Inferior parietal cortex (tissue), 1 donor: ENCODE data around the gene HDC.

Source experiments
- DNase-seq: peaks from one replicate; pipeline ENCODE4 v3.0.0-alpha.2; 2016; ENCODE audit errors: extremely low spot score

The HDC gene

DNA sequence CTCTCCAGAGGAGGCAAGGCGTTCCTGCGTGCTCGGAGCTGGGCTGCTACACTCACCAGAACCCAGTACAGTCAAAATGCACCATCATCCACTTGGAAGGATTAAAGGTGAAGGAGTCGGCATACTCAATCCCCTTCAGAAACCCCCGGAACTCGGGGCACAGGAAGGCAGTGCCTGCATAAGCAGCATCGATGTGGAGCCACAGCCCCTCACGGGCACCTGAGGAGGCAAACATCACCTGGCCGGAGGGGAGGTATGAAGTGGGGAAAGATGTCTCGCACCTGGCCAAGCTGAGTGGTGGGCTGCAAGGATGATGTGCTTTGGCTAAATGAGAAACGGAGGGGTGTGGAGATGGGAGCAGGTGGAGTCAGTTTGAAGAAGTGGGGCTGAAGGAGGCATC is 13.0 kb downstream of the HDC start:
- no peak for DNase-seq

DNA sequence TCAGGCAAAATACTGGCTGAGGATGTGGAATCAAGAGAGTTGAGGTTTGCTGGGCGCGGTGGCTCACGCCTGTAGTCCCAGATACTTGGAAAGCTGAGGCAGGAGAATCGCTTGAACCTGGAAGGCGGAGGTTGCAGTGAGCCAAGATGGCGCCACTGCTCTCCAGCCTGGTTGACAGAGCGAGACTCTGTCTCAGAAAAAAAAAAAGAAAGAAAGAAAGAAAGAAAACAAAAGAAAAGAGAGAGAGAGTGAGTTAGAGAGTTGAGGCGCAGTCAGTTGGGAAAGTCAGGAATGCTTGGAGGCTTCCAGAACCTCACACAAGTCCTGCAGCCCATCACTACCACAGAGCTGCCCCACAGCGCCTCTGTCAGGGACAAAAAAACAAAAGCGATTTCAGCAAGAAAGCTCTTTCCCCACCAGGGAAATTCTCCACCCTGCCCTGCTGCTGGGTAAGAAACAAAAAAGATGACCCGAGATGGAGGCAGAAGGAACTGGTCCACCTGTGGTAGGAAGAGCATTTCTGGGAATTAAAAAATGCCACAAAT is 13.8 kb downstream of the HDC start:
- no peak for DNase-seq

DNA sequence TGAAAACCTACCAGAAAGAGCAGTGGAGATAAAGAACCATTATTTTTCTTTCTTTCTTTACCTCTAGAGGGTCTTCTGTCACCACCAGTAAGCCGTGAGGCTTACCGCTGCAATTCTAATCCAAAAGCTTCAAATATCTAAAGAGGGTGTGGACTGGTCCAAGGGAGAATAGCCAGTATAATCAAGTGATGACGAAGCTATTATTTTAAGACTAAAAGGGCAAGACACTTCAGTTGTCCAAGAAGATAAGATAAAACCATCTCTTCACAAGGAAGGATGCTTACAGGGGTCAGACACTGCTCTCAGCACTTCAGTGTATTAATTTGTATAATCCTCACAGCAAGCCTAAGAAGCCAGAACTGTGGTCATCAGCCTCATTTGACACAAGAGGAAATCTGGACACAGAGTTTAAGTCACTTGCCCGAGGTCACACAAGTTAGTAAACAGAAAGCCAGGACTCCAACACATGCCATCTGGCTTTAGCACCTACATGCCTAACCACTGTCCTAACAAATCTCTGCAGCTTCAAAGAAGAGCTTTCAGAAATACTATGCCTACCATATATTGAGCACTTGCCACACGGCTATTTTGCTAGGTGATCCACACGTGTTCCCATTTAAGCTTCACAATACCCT is 14.6 kb downstream of the HDC start:
- DNase-seq = no peak

DNA sequence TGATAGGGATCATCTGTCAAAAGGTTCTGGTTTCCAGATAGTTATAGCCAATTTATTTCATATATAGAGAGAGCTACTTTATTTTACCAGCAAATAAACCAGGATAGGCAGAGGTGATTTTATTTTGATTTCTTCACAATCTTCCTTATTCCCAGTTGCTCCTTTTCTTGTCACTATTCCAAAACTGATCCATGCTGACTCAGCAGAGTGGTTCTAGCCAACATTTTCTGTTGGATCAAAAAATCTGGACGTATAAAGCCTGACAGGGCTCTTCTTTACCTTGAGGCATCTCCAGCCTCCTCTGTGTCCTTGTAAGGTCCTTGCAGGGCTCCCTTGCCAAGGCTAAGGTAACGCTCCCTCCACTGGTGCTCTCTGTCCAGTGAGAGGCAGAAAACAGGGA is 15.8 kb downstream of the HDC start:
- DNase-seq = no peak

DNA sequence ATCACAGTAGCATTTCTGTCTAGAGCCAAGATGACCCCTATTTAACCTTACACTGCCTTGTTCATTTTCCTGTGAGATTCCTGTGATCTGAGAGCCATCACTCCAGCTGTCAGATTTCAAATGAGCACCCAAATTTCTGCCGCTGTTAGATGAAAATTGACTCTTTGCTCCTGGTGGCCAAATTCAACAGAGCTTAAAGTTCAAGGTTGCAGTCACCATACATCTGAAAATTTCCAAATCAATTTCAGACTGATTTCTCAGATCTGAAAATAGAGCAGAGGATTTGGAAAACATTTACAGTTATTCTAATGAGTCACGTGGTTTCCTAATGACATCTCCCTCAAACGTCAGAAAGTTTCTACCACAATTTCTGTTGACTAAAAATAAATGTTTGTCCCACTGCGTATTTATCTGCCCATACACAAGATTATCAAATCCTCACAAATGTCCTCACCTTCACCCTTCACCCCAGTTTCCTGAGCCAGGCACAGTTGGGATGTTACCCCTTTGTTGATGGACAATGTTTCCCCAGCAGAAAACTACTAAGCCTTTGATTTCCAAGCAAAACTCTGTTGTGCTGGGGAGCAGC is 16.4 kb downstream of the HDC start:
- no peak for DNase-seq

DNA sequence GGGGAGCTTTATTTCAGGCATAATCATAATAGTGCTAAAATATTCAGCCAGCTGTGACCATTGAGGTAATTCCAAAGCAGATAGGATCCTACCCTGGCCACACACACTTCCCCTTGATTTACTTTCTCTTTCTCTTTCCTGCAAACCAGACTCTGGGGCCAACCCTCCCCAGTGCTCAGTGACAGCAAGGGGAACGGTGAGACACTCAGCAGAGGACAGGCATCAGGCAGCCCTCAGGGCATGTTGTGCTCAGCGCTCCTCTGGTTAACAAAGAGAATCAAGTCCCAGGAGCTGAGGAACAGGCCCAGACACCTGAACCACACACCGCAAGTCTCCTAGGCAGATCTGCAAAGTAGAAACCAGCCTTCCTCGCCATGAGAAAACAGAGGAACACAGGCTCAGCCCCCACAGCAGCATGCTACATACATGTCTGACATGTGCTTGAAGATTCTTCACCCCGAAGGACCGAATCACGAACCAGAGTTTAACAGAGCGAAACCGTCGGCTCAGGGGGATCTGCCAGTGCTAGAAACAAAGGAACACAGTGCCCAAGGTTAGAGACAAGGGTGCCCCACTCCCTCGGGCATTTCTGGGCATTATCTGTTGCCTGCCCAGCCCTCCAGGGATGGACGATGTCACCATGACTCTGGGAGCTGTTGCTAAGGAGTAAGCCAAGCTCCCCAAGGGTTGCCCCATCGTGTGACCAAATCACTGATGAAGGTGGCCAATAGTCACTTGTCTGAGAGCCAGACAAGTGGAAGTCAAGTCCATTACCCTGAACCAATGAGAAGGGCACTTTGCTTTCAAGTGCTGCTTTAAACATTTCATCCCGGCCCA is 17.5 kb downstream of the HDC start:
- DNase-seq = no peak

DNA sequence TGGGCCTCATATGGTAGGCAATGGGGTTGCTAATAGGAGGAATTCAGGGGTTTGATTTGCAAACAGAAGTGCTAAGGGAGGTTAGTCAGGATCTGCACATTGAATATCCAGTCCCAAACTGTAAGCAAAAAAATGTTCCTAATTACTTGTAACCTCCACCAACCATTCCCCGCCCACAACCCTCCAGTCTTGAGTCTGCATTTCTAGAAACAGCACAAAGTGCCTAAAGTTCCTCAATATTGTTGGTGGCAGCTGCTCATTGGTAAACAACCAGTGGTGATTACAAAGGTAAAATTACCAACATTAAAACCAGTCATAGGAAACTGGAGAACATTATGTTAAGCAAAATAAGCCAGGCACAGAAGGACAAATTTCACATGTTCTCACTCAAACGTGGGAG is 18.9 kb downstream of the HDC start:
- no peak for DNase-seq

DNA sequence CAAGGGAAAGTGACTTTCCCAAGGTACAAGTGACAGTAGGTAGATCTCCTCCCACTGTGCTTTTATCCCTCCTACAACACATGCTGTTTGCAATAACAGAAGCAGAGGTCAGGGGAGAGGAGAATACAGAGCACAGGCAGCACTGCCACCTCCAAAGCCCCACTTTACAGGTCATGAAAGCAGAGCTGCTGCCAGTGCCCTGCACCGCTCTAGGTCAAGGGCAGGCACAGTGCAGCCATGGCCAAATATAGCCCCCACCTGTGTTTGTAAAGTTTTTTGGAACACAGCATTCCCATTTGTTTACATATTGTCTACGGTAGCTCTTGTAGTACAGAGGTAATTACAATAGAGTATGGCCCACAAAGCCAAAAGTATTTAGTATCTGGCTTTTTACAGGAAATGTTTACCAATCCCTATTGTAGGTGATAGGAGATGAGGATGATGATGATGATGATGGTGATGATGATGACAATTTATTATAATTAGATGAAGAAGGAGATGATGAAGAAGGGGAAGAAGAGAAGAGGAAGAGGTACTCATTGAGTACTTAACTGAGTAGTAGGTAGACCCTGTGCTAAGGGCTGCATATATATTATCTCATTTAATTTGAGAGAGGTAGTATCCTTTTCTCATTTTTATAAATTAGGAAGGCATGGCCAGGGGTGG is 20.4 kb downstream of the HDC start:
- DNase-seq = no peak

DNA sequence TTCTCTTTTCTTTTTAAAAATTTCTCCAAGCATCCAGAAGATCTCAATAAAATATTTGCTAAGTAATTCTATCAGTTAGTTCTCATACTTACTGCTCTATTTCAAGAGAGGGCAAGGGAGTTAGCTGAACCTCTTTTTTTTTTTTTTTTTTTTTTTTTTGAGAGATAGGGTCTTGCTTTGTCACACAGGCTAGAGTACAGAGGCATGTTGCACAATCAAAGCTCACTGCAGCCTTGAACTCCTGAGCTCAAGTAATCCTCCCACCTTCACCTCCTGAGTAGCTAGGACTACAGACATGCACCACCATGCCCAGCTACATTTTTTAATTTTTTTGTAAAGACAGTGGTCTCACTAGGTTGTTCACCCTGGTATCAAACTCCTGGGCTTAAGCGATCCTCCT is 21.4 kb downstream of the HDC start:
- DNase-seq = no peak

DNA sequence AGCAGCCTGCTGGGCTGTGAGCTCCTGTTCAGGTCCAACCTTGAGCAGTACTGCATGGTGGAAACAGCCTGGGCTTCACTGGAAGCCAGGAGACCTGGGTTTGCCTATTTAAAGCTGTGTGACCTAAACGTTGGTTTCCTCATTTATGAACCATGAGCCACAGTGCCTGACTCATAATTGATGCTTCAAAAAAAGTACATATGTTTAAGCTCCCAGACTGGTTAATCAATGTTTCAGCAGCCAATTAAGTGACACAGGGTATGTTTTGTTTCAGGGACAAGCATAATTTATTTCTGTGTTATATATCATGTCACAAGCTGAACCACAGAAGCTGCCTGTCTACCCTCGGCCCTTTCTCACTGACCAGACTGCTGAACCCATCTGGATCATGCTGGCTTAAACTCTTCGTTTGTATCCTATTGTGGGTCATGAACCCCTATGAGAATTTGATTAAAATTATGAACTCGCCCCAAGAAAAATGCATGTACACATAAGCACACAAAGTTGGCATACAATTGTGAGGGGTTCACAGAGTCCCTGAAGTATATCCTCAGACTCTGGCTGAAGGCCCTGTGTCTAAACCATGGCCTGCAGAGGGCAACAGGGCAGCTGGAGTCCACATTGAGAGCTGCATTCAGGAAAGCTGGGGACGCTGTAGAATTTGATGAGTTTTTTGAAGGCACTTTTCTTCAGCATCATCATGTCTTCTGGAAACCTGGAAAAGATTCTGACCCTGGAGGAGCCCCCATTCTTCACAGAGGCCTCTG is 23.7 kb downstream of the HDC start:
- no peak for DNase-seq

DNA sequence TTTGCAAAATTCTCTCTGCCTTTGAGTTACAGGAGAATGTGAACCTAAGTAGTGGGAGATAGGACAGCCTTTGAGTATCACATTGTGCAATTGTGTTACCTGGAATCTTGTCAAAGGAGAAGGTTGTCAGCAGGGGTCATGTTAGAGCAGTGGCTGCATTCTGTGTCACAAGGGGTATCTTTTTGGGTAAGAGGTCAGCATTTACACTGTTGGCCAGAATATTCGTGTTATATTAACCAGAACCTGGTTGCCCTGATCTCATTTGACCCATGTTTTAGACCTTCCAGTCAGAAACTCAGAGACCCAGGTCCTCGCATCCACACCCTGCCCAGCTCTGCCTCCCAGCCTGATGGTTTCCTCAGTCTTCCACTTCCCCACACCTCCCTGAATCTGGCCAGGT is 27.3 kb downstream of the HDC start:
- DNase-seq = no peak

DNA sequence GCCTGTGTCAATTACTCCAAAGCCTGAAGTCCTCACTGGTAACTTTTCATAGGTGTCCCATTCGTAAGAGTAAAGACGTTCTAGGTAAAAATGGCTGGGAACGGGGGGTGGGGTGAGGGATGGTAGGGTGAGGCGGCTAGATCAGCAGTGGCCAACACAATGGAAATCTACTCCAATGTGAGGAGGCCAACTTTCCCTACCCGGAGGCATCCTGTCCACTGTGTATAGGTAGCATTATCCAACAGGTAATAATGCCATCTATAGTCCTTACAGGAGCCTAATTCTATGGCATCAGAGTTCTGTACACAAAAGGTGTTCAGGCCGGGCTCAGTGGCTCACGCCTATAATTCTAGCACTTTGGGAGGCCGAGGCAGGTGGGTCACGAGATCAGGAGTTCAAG is 29.1 kb downstream of the HDC start:
- no peak for DNase-seq

DNA sequence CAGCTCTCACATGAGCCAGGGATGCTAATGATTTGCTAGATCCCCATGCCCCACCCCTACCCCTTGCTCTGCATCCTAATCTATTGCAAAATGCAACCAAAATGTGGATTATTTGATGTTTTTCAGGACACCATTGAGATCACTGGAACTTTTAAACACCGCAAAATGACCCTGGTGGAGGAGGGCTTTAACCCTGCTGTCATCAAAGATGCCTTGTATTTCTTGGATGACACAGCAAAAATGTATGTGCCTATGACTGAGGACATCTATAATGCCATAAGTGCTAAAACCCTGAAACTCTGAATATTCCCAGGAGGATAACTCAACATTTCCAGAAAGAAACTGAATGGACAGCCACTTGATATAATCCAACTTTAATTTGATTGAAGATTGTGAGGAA is 29.7 kb downstream of the HDC start:
- DNase-seq = no peak

DNA sequence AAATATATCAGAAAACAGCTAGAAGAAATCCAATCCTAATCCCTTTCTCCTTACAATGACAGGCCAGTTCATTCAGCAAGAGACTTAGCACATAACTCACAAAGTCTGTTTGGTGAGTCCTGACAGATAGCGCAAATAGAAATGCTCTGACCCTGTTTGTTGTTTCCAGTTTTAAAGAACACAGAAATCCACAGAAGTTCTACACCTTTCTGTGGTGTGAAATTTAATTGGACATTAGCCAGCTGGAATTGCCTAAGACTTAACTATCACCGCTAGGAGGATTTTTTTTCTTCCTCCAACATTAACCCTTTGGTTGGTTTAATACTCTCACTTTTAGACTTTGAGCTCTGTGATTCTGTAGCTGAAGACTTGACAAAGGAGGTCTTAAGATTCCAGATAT is 30.8 kb downstream of the HDC start:
- DNase-seq = no peak

DNA sequence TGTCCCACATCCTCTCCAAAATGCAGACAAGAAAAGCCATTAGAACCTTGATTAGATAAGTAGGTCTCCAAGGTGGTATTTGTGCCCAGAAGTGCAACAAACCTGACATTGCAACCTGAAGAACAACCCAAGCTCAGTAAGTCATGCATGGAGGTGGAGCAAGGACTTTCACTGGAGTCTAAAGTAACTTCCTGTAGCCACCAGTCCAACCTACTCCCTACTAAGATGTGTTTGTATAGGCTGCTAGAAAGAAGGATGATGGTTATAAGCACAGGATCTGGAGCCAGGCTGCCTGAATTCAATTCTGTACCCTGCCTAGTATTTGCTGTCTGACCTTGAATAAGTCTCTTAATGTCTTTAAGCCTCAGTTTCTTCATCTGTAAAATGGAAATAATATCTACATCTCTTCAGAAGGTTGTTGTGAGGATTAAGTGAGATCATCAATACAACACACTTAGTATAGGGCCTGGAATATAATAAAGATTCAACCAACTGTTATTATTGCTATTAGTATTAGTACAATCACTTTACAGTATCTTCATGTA is 32.3 kb downstream of the HDC start:
- DNase-seq = no peak

DNA sequence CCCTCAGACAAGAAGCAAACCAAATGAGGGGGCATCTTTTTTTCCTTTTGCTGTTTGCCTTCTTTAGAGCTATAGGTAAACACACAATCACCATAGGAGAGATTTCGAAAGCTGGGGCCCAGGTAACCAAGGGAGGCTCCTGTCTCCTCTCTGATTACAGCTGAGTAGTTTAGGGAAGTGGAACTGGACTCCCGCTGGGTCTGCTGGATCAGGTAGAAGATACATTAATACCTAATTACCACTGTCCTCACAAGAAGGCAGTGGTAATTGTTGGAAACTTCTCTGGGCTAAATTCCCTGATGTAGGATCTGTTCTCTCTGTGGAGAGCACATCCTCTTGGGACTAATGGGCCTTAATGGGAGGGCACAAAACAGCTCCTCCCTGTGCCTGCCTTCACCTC is 32.7 kb downstream of the HDC start:
- DNase-seq = no peak

DNA sequence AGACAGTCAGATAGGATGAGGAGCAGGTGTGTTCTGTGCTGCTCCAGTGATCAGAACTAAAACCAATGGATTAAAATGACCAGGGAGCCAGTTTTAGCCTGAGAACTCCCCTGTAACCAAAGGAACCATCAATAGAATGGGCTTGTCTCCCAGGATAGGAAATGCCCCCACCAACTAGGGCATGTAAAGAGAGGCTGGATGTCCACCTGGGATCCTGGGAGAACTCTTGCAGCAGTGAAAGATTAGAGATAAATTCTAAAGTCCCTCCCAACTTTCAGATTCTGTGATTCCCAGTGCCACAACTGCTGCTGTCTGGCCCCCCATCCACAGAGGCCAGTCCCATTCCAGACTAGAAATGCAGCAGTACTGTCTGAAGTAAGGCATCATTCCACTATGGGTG is 33.8 kb downstream of the HDC start:
- DNase-seq = no peak

DNA sequence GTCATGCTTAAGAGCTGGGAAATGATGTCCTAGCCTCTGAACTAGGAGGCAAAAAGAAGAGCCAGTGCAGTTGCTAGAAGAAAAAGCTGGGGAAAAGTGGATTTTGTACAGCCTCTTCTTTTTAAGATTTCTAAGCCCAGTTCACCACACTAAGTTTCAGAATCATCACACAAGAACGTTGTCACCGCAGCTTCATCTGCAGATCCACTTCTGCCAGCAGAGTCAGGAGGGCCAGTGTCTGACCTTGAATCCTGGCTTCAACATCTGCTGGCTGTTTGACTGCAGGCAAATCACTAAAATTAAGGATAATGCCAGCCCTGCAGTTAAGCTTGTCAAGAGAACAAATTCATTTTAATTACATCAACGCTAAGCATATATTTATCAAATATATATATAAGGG is 36.2 kb downstream of the HDC start:
- no peak for DNase-seq

DNA sequence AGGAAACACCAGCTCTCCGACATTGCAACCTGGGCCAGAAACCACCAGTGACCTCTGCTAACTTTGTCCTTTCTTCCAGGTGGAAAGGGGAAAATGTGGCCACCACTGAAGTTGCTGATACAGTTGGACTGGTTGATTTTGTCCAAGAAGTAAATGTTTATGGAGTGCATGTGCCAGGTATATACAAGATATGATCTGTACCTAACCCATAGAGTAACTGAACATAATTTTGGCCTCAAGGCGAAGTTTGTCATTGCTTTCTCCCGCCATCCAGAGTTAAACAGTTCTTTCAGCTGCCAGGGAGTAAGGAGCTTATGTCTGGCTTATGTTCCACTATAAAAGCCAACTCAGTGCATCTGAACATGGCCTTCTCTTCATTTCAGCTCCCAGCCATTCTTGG is 36.7 kb downstream of the HDC start:
- no peak for DNase-seq

DNA sequence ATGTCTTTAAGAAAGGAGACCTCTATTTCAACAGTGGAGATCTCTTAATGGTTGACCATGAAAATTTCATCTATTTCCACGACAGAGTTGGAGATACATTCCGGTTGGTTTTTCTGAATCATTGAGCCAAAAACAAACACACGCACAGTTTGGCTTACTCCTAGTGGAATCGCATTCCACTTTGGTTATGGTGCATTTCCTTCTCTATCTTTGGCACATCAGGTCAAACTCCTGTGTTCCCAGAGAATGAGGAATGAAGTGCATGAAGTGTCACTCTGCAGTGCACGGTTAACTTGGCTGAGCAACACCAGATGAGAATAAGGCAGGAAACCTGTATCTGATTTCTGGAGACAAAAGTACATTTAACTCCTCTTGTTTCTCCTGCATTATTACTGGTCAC is 38.5 kb downstream of the HDC start:
- no peak for DNase-seq

DNA sequence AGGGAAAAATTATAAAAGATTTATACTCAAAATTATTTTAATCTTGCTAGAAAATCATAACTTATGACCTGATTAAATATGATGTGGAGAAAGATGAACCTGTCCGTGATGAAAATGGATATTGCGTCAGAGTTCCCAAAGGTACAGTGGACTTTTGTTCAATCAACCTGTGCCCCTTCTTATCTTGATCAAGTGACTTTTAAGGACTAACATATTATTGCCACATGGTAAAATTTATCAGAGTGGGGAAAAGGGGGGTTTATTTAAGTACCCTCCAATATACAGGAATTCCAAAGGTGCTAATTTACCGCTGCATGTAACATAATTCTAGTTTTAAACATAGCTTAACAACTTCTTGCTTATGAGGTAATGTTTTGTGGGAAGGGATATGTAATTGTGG is 39.6 kb downstream of the HDC start:
- no peak for DNase-seq
